Glomerular visceral epithelial cell (primary cell): ENCODE data around the gene MICALL2.

Experiments
- DNase-seq: peaks from one replicate; pipeline ENCODE4 v3.0.0-alpha.2; 2016; ENCODE audit errors: extremely low spot score

Gene MICALL2

DNA sequence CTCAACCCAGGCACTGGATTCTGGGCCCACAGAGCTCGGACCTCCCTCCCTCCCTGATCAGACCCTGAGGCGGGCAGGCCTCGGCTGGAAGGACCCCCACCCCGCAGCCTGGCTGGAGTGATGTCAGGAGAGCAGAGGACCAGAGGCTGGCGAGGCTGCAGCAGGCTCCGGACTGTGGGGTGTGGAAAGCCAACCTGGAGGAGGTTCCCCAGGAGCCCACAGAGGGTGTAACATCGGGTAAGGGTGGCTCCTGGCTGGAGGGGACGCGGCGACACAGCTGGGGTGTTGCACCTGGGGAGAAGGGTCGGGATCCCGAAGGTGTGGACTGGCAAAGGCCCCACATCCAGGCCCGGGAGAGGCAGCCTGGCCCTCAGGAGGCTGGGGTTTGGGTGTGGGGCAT, 8.9 kb upstream of the MICALL2 start:
- no peak for DNase-seq

DNA sequence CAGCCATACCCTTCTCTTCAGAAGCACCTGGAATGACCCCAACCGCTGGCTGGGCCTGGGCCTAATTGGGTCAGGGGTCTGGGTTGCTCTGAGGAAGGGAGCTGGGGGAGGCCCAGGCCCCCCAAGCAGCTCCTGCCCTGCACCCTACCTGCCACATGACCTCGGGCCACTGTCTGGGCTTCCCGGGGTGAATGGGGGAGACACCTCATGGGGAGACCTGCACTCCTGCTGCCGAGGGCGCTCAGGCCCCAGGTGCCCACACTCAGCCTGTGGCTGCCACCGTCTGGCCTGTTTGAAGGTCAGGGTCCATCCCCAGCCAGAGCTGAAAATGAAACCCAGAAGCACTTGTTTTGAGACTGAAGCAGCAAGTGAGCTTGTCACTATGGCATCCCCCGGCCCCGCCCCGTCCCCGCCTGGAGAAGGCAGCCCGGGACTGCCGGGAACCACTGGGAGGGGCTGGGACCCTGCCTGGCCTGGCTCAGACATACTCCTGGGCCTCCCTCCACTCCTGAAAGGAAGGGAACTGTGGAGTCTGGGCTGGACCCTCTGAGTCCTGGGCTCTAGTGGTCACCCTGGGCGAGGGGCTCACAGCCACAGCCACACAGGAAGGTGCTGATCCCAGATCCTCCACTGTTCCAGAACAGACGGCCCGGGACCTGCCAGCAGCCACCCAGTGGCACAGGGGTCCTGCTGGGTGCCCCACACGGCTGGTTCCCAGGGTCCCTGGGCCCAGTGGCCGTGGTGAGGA, 7.4 kb upstream of the MICALL2 start:
- peak; percentile 56 for DNase-seq

DNA sequence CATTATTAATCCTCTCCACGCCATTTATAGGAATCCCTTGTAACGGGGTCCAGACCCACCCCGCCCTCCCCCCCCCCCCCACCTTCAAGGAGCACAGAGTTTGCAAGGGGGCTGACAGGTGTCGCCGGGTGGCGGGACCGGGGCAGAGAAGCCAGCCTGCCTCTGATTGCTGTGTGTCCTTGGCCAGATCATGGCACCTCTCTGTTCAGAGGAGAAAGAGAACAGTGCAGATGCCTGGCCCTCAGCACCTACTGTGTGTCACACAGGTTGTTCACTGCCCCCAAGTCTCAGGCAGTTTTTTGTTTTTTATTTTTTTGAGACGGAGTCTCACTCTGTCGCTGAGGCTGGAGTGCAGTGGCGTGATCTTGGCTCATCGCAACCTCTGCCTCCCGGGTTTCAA, 5.4 kb upstream of the MICALL2 start:
- no peak for DNase-seq

DNA sequence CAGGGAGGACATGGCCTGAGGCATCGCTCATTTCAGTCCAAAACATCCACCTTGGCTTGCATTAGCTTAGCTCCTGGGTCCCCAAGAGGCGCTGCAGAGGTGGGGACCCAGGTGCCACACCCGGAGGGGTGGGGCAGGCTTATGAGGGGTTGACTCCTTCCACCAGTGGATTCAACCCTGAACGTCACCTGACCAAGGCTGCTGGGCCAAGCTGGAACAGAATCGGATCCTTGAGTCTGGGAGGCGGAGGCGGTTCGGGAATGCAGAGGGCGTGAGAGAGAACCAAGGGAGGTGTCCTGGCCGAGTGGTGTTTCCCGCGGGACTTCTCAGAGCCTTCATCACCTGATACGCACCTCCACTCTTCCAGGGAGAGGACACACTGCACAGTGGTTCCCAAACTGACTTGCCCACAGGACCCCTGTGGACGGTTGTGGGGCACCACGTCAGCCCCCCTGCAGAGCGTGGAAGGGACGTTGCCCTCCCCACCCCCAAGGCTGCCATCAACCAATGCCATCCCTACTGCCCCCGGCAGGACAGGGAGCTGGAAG, 4.5 kb upstream of the MICALL2 start:
- DNase-seq = no peak

DNA sequence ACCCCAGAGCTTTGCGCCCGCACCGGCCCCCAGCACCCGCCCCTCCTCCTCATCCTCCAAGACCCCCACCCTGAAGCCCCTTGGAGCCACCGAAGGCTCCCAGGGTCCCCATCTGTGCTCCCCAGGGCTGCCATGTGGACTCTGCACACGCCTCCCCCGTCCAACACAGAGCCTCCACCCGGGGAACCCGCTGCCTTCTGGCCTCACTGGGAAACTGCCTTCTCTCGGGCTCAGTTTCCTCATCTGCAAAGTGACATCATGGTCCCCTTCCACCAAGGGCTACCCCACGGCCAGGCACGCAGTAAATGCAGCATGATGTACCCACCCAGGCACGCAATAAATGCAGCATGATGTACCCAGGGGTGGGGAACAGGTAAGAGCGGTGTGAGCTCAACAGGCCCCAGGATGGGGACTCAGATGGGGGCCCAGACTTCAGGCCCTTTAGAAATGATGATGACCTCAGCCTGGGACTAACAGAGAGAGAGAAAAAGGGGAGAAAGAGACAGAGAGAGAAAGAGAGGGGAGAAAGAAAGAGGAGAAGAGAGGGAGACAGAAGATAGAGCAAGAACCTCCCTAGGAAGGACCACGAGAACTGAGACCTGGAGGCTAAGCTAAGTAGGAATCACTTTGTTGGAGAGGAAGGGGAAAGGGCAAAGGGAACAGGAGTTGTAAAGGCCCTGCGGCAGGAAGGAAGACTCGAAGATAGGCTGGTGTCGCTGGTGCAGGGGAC, 2.5 kb upstream of the MICALL2 start:
- no peak for DNase-seq

DNA sequence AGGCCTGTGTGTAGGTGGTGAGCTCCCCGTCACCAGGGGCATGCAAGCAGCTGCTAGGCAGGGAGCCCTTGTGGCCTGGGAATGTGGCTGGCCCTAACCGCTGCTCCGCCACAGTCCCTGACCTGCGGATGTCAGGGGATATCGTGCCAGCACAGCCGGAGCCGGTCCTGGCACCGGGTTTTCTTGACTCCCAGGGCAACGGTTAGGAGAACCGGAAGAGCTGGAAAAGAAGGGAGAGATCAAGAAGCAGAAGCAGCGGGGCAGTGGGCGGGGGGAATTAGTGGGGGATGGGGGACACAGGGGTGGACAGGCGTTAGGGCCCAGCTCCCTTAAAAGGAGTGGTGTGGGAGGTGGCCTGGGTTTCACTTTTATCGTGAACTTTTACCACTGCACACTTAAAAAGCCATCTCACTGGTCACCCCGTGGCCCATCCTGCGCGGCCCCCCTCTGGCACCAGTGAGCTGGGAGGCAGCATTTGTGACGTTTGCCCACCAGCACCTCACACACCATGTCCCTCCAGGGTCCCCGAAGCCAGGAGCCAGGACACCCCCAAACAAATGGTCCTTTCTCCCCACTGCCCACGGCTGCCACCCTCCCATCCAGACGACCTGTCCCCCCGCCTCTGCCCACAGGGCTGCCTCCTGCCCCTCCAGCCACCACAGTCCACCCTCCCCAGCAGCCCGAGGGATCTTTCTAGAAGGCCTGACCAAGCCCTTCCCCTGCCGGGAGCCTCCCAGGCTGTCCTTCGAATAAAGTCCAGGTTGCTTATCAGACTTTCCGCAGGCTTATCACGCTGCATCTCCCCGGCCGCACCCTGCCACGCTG, 1.8 kb upstream of the MICALL2 start:
- peak; percentile 47 for DNase-seq

DNA sequence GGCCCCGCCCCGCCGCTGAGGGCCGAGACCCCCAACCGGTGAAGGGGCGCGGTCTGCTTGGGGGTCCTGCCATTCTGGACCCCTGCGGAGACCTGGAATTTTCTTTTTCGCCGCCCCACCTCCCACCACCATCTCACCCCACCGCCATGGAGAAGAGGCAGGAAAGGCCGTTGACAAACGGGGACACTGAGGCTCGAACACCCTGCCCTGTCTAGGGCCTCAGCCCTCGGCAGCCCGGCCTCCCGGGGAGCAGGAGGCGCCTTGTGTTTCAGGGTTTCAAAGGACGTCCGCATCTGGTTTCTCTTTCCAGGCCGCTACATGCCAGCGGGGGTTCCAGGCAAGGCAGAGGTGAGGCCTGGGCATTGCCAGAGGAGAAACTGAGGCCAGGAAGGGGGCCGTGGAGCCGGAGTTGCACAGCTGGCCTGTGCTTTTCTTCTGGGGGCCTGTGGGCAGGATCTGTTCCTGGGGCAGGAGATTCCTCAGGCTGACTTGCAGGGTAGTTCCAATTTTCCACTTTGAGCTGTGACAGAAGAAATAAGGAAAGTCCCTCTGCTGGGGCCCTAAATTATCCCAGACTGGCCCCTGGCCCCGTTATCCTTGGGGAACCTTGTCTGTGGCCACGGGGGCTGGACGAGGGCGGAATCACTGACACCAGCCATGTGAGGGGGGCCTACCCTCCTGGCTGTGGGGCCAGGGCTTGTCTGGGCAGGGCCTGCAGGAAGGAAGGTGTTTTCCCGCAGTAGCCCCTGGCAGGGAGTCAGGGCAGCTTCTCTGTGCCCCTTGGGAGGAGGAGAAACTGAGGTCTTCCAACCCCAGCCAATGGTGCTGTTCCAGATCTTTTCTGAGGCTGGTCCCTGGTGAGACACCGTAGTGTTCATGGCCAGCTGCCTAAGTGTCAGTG, 900 bp upstream of the MICALL2 start:
- peak; percentile 26 for DNase-seq

DNA sequence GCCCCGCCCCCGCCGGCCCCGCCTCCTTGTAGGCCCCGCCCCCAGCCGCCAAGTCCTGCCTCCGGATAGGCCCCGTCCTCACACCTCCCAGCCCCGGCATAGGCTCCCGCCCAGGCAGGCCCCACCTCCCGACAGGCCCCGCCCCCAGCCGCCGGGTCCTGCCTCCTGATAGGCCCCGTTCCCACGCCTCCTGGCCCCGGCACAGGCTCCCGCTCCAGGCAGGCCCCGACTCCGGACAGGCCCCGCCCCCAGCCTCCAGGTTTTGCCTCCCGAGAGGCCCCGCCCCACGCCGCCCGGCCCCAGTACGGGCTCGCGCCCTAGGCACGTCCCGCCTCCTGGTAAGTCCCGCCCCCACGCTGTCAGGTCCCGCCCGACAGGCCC, 232 bp upstream of the MICALL2 start:
- DNase-seq = peak; percentile 99

DNA sequence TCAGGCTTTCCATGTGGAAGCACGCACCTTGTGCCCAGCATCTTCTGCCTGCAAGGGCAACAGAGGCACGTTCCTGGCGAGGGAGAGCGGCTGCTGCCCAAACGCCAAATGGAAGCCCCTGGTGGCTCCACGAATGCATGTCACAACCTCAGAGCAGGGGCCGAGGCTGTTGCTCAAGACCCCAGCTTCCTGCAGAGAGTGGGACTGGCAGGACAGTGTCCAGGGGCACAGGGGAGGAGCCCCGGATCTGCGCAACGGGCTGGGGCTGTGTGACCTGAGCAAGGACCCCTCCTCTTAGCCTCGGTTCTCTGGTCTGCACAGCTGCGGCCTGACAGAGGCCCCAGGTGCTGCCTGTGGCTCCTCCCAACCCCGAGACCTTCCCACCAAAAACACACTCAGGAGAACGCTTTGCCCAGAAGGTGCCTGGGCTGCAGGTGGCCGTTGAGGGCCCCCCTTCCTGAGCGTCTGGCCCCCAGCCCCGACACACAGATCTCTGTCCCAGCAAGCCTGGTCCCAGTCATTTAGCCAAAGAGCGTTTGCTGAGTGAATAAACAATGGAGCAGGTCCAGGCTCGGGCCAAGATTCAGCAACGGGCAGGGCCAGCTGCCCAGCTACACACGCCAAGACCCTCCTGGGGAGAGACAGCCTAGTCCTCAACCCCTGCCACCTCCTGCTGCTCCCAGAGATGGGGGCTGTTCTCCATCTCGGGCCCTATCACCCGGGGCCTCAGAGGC, 1.2 kb downstream of the MICALL2 start:
- no peak for DNase-seq

DNA sequence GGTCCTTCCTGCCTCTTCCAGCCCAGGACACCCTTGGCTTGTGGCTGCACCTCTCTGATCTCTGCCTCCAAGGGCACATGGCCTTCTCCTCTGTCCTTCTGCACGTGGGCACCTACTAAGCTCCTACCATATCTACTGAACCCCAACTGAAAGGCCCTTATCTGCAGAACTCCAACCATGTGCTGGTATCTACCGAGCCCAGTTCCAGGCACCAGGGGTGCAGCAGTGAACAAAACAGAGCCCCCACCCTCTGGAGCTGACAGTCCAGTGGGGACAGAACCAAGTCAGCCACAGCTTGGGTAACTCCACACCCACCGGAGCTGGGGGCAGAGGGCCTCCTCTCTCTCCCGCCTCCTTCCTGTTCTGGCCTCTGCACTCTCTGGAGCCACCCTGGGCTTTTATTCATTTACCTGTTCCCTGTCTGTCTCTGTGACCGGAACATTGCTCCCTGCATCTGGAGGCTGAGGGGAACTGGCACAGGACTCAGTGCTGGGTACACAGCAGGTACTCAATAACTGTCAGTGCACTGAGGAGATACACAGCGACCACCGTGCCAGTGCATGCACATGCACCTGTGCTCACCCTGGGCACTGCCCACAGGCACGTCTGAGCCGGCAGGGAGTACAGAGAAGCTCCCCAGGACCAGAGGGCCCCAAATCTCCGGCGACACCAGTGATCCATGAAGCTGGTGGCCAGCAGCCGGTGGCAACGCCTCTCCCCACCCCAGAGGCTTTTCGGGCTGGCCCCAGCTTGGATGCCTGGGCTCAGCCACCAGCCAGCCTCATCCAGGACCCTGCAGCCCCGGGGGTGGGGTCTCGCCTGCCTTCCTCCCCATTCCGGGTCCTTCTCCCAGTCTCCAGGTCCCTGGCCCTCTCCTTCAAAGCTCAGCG, 2.0 kb downstream of the MICALL2 start:
- DNase-seq = no peak

DNA sequence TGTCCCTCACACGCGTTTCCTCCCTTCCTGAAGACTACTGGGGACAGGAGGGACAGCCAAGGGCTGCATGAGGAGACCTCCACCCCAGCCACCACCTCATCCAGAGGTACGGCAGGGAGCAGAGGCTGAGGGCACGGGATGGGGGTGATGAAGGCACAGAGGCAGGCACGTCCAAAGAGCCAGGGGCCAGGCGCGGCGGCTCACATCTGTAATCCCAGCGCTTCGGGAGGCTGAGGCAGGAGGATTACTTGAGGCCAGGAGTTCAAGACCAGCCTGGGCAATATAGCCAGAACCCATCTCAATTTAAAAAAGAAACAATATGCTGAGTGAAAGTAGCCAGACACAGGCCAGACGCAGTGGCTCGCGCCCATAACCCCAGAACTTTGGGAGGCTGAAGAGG, 3.3 kb downstream of the MICALL2 start:
- no peak for DNase-seq

DNA sequence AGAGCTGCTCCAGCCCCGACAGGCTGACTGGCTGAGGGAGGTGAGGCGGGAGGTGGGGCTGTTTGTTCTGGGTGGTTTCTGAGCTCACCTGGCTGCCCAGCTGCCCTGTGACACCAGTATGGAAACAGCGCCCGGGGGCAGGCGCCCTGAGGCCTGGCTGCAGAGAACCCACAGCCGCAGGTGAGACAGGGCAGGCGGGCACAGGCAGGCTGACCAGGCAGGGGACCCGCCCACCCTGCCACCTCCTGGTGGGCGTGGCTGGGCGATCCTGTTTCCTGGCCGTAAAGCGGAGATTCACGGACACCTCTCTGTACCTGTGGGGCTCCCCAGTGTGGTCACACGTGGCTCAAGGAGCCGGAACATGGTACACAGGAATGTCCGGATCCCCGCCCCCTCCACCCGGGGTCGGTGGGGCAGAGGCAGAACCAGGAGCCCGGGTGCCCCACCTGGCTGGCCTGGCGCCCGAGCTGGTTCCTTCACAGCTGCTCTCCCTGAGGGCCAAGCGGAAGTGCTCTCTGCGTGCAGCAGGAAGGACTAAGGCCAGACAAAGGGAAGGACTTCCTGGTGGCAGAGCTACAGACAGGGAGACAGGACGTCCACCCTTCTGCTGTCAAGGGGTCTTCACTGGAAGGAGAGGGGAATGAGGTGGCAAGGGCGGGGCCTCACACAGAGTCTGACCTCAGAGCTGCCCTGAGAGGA, 3.9 kb downstream of the MICALL2 start:
- DNase-seq = no peak

DNA sequence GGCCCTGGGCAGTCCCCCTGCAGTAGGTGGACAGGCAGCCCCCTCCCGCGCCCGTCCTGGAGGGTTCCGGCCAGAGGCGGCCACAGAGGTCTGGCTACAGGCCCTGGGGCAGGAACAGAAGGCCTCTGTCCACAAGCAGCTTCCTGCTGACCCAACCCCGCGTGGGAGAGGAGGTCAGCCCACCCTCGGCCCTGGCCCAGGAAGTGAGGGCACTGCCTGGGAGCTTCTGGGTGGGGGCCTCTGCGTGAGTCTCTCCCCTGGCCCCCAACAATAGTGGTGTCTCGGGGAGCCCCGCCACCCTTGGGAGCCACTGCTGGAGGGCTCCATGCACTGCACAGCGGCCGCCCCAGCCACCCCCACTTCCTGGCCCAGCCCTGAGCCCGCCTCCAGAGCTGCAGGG, 4.7 kb downstream of the MICALL2 start:
- DNase-seq = no peak

DNA sequence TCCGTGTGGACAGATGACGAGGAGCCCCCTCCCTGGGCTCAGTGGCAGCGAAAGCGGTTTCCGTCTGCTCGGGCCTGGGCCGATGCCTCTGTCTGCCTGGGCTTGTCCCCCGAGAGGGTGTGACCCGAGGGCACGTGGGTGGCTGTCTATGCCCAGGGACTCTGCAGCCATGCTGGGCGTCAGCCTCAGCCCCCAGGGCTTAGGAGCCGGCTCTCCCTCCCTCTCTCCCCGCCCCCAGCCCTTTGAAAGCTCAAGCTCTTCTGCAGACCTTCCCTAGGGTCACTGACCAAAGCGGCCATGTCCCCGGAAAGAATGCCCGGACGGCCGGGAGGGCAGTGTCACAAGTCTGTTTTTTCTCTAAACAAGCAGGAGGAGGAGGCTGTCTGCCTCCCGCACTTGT, 7.1 kb downstream of the MICALL2 start:
- no peak for DNase-seq

DNA sequence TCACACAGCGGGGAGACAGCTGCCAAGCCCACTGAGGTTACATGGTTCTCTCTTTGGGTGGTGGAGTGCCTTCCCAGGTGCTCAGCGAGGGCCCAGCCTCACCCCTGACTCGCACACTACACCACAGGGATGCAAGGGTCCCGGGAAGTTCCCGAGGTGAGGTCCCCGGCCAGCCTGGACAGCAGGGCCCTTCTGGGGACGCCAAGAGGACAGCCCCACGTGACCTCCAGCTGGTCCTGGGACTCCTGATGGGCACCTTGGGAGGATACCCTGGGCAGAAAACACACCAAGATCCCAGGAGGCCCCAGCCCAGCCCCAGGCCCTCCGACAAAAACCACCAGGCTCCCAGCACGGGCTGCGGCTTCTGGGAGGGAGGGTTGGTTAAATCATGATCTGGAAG, 8.3 kb downstream of the MICALL2 start:
- no peak for DNase-seq

DNA sequence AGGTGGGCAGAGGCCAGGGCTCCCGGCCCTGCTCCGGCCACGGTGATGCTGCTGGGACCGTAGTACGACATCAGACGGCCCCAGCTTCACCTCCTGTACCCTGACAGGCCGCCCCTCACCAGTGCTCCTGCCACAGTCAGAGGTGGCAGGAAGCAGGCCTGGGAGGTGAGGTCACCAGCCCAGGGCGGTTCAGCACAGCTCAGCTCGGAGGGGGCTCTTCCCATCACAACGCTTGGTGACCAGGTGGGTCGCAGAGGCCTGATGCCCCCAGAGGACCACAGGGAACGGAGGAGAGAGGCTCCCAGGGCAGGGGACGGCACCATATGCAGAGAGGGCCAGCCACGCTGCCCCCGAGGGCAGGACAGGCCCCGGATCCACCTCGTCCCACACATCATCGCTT, 8.8 kb downstream of the MICALL2 start:
- DNase-seq = no peak

DNA sequence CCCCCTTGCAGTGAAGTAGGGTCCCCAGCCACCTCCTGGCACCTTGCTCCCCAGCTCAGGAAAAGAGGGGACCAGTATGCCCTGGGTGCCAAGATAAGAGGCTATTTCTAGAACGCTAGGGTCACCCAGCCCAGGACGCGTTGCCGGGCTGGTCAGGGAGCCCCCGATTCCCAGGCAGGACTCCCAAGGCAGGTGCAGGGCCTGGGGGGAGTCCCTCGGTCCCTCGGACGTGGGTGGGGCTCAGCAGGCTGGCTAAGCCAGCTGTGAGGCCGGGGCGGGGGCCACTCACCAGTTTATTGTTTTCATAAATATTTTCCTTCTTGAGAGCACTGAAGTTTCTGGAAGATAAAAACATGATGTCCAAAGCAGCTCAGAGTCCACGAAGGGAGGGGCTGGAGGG, 9.3 kb downstream of the MICALL2 start:
- no peak for DNase-seq

DNA sequence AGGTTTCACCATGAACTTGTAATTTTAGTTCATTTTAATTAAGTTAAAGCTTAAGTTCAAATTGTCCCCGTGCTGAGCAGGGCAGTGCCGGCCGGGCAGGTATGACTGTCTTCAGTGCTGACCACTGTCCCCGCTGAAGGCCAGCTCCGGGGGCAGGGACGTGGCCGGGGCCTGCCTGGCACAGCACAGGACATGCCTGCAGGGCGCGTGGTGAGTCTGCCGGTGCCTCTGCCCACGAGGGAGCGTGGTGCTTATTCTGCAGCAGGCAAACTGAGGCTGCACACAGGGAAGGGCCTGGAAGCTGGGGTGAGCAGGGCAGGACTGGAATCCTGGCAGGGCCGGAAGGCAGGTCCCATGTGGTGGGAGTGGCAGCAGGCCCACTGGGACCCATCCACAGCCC, 9.8 kb downstream of the MICALL2 start:
- no peak for DNase-seq

DNA sequence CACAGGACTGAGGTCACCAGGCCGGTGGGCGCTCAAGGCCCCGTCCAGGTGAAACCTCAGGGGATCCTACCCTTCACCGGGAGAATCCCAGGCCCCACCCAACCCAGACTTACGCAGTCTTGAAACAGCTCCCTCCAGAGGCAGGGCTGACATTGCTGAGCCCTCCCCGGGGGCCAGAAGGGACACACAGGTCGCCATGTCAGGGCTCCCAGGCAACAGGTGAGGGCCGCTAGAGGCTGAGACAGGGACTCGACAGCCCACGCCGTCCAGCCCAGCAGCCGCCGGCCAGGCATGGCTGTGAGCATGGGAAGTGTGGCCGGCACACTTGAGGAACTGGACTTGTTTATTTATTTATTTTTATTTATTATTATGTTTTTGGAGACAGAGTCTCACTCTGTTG, 10.3 kb downstream of the MICALL2 start:
- DNase-seq = no peak
